ENCODE data around the gene ZNF831.

- no peak for TF ChIP-seq POLR2A (IDR thresholded peaks at IDR 0.05)
- TF ChIP-seq, protein P1, sequence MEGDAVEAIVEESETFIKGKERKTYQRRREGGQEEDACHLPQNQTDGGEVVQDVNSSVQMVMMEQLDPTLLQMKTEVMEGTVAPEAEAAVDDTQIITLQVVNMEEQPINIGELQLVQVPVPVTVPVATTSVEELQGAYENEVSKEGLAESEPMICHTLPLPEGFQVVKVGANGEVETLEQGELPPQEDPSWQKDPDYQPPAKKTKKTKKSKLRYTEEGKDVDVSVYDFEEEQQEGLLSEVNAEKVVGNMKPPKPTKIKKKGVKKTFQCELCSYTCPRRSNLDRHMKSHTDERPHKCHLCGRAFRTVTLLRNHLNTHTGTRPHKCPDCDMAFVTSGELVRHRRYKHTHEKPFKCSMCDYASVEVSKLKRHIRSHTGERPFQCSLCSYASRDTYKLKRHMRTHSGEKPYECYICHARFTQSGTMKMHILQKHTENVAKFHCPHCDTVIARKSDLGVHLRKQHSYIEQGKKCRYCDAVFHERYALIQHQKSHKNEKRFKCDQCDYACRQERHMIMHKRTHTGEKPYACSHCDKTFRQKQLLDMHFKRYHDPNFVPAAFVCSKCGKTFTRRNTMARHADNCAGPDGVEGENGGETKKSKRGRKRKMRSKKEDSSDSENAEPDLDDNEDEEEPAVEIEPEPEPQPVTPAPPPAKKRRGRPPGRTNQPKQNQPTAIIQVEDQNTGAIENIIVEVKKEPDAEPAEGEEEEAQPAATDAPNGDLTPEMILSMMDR (IDR thresholded peaks at IDR 0.05) = no peak
Measured at GRCh38 chr20:59122566-59122919, 41.1 kb upstream of the ZNF831 start.

Data from lower leg skin (tissue), 3 donors.